HepG2 (cell line): ENCODE results near the gene SEMA4B. TPM values are rescaled to one million over a fixed set of nuclear protein-coding genes. Genes with fewer than 3 reads are reported as not detected.

Source experiments
- BORCS8-MEF2B ChIP-seq: sonication (generic); formaldehyde crosslinking; IDR thresholded peaks from 2 replicates; pipeline ENCODE4 v1.8.0; 2022; ENCODE audit warnings: mild to moderate bottlenecking, missing genetic modification reagents
- CREB1 ChIP-seq, 2 experiments: fragments of 450-650 bp in 1 of 2; IDR thresholded peaks; 2 replicates each; pipeline ENCODE4 v1.6.1; 2016 to 2017; ENCODE audit warnings: control low read depth in 1 of 2, mild to moderate bottlenecking in 1 of 2, missing compliant biosample characterization in 1 of 2, missing genetic modification characterization in 1 of 2
- FOXK1 ChIP-seq: sonication (generic); formaldehyde crosslinking; IDR thresholded peaks from 2 replicates; pipeline ENCODE4 v1.4.0; 2020; ENCODE audit warnings: low read depth, missing genetic modification reagents, borderline replicate concordance
- HDAC1 ChIP-seq: sonication (generic); formaldehyde crosslinking; IDR thresholded peaks from 2 replicates; pipeline ENCODE4 v1.5.1; 2020; ENCODE audit warnings: mild to moderate bottlenecking, missing genetic modification reagents
- HOXA3 ChIP-seq: sonication (generic); formaldehyde crosslinking; IDR thresholded peaks from 2 replicates; pipeline ENCODE4 v1.5.0; 2020; ENCODE audit warnings: missing genetic modification reagents
- KLF16 ChIP-seq, 2 experiments: sonication (generic) in 1 of 2; formaldehyde crosslinking in 1 of 2; IDR thresholded peaks; 2 replicates each; pipeline versions ENCODE4 v1.6.1 to v1.8.0; 2016 to 2023; ENCODE audit warnings: missing genetic modification reagents in 2 of 2, missing compliant biosample characterization in 1 of 2
- PAX8 ChIP-seq: sonication (generic); formaldehyde crosslinking; IDR thresholded peaks from 2 replicates; pipeline ENCODE4 v1.8.0; 2022; ENCODE audit warnings: mild to moderate bottlenecking, missing genetic modification reagents, borderline replicate concordance
- PHF8 ChIP-seq: sonication (generic); formaldehyde crosslinking; IDR thresholded peaks from 2 replicates; pipeline ENCODE4 v1.5.0; 2020; ENCODE audit warnings: missing genetic modification reagents
- REL ChIP-seq: sonication (generic); formaldehyde crosslinking; conservative IDR thresholded peaks from 2 replicates; pipeline ENCODE4 v1.8.0; 2022; ENCODE audit warnings: mild to moderate bottlenecking, missing genetic modification reagents, moderate library complexity
- SSRP1 ChIP-seq: IDR thresholded peaks from 2 replicates; pipeline ENCODE4 v1.6.1; 2016; ENCODE audit warnings: control low read depth
- ZFP36L1 ChIP-seq: sonication (generic); formaldehyde crosslinking; IDR thresholded peaks from 2 replicates; pipeline ENCODE4 v1.8.0; 2022; ENCODE audit warnings: mild to moderate bottlenecking, missing genetic modification reagents, moderate library complexity
- ZFP41 ChIP-seq: sonication (generic); formaldehyde crosslinking; IDR thresholded peaks from 2 replicates; pipeline ENCODE4 v1.4.0; 2020; ENCODE audit warnings: mild to moderate bottlenecking, missing genetic modification reagents, borderline replicate concordance
- ZKSCAN1 ChIP-seq: fragments of 150-350 bp; IDR thresholded peaks from 2 replicates; pipeline ENCODE4 v1.6.1; 2014; ENCODE audit warnings: low read length
- ZNF136 ChIP-seq: sonication (generic); formaldehyde crosslinking; IDR thresholded peaks from 2 replicates; pipeline ENCODE4 v1.8.1; 2022; ENCODE audit warnings: low read depth, mild to moderate bottlenecking, moderate library complexity, missing genetic modification reagents
- ZNF230 ChIP-seq: sonication (generic); formaldehyde crosslinking; IDR thresholded peaks from 2 replicates; pipeline ENCODE4 v1.4.0; 2020; ENCODE audit warnings: mild to moderate bottlenecking, missing genetic modification reagents
- ZNF383 ChIP-seq: sonication (generic); formaldehyde crosslinking; IDR thresholded peaks from 2 replicates; pipeline ENCODE4 v1.4.0; 2020; ENCODE audit warnings: missing genetic modification reagents, mild to moderate bottlenecking, borderline replicate concordance
- ZNF556 ChIP-seq: sonication (generic); formaldehyde crosslinking; IDR thresholded peaks from 2 replicates; pipeline ENCODE4 v1.4.0; 2020; ENCODE audit warnings: mild to moderate bottlenecking, missing genetic modification reagents, borderline replicate concordance
- ZNF749 ChIP-seq: sonication (generic); formaldehyde crosslinking; IDR thresholded peaks from 2 replicates; pipeline ENCODE4 v1.8.0; 2022; ENCODE audit warnings: mild to moderate bottlenecking, missing genetic modification reagents, moderate library complexity, borderline replicate concordance
- ZNF781 ChIP-seq: sonication (generic); formaldehyde crosslinking; IDR thresholded peaks from 2 replicates; pipeline ENCODE4 v1.5.1; 2020; ENCODE audit warnings: borderline replicate concordance, mild to moderate bottlenecking, missing genetic modification reagents; ENCODE audit errors: not compliant biosample characterization
- ZNF878 ChIP-seq: sonication (generic); formaldehyde crosslinking; IDR thresholded peaks from 2 replicates; pipeline ENCODE4 v1.8.1; 2023; ENCODE audit warnings: mild to moderate bottlenecking, missing genetic modification reagents, moderate library complexity
- polyA plus RNA-seq, 8 experiments: library from polyadenylated mRNA; depleted of rRNA in 3 of 8; stranded (reverse) in 7 of 8; unstranded in 1 of 8; fragments of >200 nt; fragmentation: Illumina TruSeq in 4 of 8; extraction: Trizol in 4 of 8; gene quantifications; 2 replicates each; pipeline versions ENCODE4 v1.2.1 to v1.2.3, GENCODE V29; 2011 to 2016; ENCODE audit warnings: low read depth in 4 of 8, missing spikeins in 1 of 8, mixed read lengths in 1 of 8; ENCODE audit not compliant: insufficient read depth in 1 of 8
- total RNA-seq, 5 experiments: library from RNA; depleted of rRNA; stranded (reverse); fragments of >200 nt; fragmentation: Illumina TruSeq; extraction: Trizol; gene quantifications; 2 replicates each; pipeline ENCODE4 v1.2.3, GENCODE V29; 2016; ENCODE audit warnings: low read depth in 1 of 5
- TF ChIP-seq, protein P1 (sequence below): sonication (generic); formaldehyde crosslinking; IDR thresholded peaks from 2 replicates; pipeline ENCODE4 v1.4.0; 2020; ENCODE audit warnings: missing genetic modification reagents
- TF ChIP-seq, protein P2 (sequence below): sonication (generic); formaldehyde crosslinking; IDR thresholded peaks from 2 replicates; pipeline ENCODE4 v1.4.0; 2020; ENCODE audit warnings: mild to moderate bottlenecking, missing genetic modification reagents
- TF ChIP-seq, protein P3 (sequence below): sonication (generic); formaldehyde crosslinking; IDR thresholded peaks from 2 replicates; pipeline ENCODE4 v1.5.0; 2020; ENCODE audit warnings: mild to moderate bottlenecking, missing genetic modification reagents

The SEMA4B gene
- total and polyA plus RNA-seq, 2 of the 13 experiments (the other 11 are each of a cell fraction or from before 2014, with no cell fraction given) = 2.1 to 17.0 TPM

DNA sequence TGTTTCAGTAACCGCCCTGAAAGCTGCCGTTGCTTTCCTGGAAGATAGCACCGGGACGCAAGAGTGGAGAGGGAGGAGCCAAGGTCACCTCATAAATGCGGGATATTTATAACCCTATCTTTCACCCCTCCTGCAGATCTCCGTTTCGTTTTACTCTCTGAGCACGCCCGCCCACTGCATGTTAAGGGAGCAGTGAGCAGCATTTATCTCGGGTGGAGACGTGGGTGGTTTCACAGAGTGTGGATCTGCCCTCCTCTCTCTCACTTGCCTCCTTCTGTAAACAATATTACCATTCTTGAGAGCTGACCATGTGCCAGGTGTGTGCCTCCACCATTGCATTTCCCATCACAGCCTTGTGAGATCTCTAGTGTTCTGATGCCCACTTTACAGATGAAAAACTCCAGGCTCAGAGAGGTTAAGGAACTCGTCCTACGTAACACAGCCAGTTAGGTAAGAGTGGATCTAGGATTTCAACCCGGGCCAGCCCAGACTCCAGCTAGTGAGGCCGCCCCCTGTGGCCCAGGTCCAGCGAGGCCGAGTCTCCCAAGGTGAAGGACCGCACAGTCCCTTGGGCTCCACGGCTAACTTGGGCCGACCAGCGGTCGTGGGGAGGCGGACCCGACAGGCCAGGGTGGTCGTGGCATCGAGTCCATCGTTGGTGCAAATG is 16.9 kb upstream of the SEMA4B start (continued):
- TF ChIP-seq, protein P1, sequence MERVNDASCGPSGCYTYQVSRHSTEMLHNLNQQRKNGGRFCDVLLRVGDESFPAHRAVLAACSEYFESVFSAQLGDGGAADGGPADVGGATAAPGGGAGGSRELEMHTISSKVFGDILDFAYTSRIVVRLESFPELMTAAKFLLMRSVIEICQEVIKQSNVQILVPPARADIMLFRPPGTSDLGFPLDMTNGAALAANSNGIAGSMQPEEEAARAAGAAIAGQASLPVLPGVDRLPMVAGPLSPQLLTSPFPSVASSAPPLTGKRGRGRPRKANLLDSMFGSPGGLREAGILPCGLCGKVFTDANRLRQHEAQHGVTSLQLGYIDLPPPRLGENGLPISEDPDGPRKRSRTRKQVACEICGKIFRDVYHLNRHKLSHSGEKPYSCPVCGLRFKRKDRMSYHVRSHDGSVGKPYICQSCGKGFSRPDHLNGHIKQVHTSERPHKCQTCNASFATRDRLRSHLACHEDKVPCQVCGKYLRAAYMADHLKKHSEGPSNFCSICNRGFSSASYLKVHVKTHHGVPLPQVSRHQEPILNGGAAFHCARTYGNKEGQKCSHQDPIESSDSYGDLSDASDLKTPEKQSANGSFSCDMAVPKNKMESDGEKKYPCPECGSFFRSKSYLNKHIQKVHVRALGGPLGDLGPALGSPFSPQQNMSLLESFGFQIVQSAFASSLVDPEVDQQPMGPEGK = no peak
- TF ChIP-seq ZNF556 (peak; percentile 86; the same call in 1 of the 2 replicates), ZNF749 (CRISPR knock-in tag) (0 out of 2 replicates have a peak, but pooled peaks have one; percentile 31), ZNF781 (CRISPR knock-in tag) (no peak), ZFP36L1 (CRISPR knock-in tag) (peak; percentile 17; the same call in 1 of the 2 replicates), ZNF136 (CRISPR knock-in tag) (no peak), FOXK1 (CRISPR knock-in tag) (0 out of 2 replicates have a peak, but pooled peaks have one; percentile 14), KLF16 (CRISPR knock-in tag; IDR thresholded peaks at IDR 0.05) (no peak), CREB1 (IDR thresholded peaks at IDR 0.05) (peak; percentile 19; the same call in 1 of the 2 replicates), CREB1 (CRISPR knock-in tag; IDR thresholded peaks at IDR 0.05) (no peak), ZNF230 (0 out of 2 replicates have a peak, but pooled peaks have one; percentile 76), ZNF878 (CRISPR knock-in tag) (0 out of 2 replicates have a peak, but pooled peaks have one; percentile 70), ZKSCAN1 (no peak), PHF8 (peak; percentile 35; the same call in 1 of the 2 replicates), HDAC1 (CRISPR knock-in tag) (peak; percentile 90), PAX8 (CRISPR knock-in tag) (no peak), REL (CRISPR knock-in tag) (0 out of 2 replicates have a peak, but pooled peaks have one; percentile 70), HOXA3 (CRISPR knock-in tag) (no peak), BORCS8-MEF2B (CRISPR knock-in tag) (no peak), SSRP1 (CRISPR knock-in tag) (peak; percentile 65; the same call in 1 of the 2 replicates), ZFP41 (CRISPR knock-in tag) (peak; percentile 13; the same call in 1 of the 2 replicates), ZNF383 (CRISPR knock-in tag) (peak; percentile 91; the same call in 1 of the 2 replicates)
- TF ChIP-seq, protein P2, sequence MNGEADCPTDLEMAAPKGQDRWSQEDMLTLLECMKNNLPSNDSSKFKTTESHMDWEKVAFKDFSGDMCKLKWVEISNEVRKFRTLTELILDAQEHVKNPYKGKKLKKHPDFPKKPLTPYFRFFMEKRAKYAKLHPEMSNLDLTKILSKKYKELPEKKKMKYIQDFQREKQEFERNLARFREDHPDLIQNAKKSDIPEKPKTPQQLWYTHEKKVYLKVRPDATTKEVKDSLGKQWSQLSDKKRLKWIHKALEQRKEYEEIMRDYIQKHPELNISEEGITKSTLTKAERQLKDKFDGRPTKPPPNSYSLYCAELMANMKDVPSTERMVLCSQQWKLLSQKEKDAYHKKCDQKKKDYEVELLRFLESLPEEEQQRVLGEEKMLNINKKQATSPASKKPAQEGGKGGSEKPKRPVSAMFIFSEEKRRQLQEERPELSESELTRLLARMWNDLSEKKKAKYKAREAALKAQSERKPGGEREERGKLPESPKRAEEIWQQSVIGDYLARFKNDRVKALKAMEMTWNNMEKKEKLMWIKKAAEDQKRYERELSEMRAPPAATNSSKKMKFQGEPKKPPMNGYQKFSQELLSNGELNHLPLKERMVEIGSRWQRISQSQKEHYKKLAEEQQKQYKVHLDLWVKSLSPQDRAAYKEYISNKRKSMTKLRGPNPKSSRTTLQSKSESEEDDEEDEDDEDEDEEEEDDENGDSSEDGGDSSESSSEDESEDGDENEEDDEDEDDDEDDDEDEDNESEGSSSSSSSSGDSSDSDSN (CRISPR knock-in tag) = peak; percentile 52; the same call in 1 of the 2 replicates
- TF ChIP-seq, protein P3, sequence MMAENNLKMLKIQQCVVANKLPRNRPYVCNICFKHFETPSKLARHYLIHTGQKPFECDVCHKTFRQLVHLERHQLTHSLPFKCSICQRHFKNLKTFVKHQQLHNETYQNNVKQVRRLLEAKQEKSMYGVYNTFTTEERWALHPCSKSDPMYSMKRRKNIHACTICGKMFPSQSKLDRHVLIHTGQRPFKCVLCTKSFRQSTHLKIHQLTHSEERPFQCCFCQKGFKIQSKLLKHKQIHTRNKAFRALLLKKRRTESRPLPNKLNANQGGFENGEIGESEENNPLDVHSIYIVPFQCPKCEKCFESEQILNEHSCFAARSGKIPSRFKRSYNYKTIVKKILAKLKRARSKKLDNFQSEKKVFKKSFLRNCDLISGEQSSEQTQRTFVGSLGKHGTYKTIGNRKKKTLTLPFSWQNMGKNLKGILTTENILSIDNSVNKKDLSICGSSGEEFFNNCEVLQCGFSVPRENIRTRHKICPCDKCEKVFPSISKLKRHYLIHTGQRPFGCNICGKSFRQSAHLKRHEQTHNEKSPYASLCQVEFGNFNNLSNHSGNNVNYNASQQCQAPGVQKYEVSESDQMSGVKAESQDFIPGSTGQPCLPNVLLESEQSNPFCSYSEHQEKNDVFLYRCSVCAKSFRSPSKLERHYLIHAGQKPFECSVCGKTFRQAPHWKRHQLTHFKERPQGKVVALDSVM (CRISPR knock-in tag) = peak; percentile 35; the same call in 1 of the 2 replicates
